NCI-H748 (cell line): ENCODE measurements around the gene CPM.

ENCODE experiments used
- DNase-seq: peaks from one replicate; lab custom pipeline; 2025; ENCODE audit not compliant: unreplicated experiment; lab: John Stamatoyannopoulos, UW

CPM gene

GRCh38 chr12:68957273-68957672, 24.3 kb upstream of the CPM start:
- no peak for DNase-seq

GRCh38 chr12:68956466-68956865, 23.5 kb upstream of the CPM start:
- no peak for DNase-seq

GRCh38 chr12:68954811-68955210, 21.8 kb upstream of the CPM start:
- no peak for DNase-seq

- DNase-seq, result no peak
Measured at GRCh38 chr12:68953536-68953935, 20.6 kb upstream of the CPM start.

GRCh38 chr12:68951652-68952051, 18.7 kb upstream of the CPM start:
- no peak for DNase-seq

GRCh38 chr12:68950511-68950910, 17.5 kb upstream of the CPM start:
- no peak for DNase-seq

GRCh38 chr12:68945255-68945654, 12.3 kb upstream of the CPM start:
- DNase-seq, result no peak

GRCh38 chr12:68944296-68945076, 11.5 kb upstream of the CPM start:
- no peak for DNase-seq

- no peak for DNase-seq
Measured at GRCh38 chr12:68943848-68944247, 10.9 kb upstream of the CPM start.

GRCh38 chr12:68940731-68941130, 7.8 kb upstream of the CPM start:
- DNase-seq, result no peak

GRCh38 chr12:68939505-68939904, 6.5 kb upstream of the CPM start:
- no peak for DNase-seq

GRCh38 chr12:68934392-68934791, 1.4 kb upstream of the CPM start:
- DNase-seq, result no peak

GRCh38 chr12:68932128-68932960, 627 bp downstream of the CPM start:
- DNase-seq, result no peak

GRCh38 chr12:68930178-68930577, 2.8 kb downstream of the CPM start:
- no peak for DNase-seq

- DNase-seq, result no peak
Measured at GRCh38 chr12:68924546-68924945, 8.4 kb downstream of the CPM start.

- no peak for DNase-seq
Measured at GRCh38 chr12:68919581-68920239, 13.3 kb downstream of the CPM start.

GRCh38 chr12:68918960-68919359, 14.0 kb downstream of the CPM start:
- DNase-seq, result no peak

- DNase-seq, result no peak
Measured at GRCh38 chr12:68915055-68915454, 17.9 kb downstream of the CPM start.

GRCh38 chr12:68913682-68914081, 19.3 kb downstream of the CPM start:
- no peak for DNase-seq

- DNase-seq, result no peak
Measured at GRCh38 chr12:68912916-68913315, 20.1 kb downstream of the CPM start.

- DNase-seq, result no peak
Measured at GRCh38 chr12:68911197-68911718, 21.7 kb downstream of the CPM start.

- DNase-seq, result no peak
Measured at GRCh38 chr12:68910128-68910527, 22.8 kb downstream of the CPM start.
